ENCODE measurements around the gene LHFPL2.

LHFPL2 gene

GRCh38 chr5:78497573-78498533 is 150.7 kb downstream of the LHFPL2 start:
- TF ChIP-seq MAX (IDR thresholded peaks at IDR 0.05; ENCODE audit: low read depth, low read length) (no peak), MYC (IDR thresholded peaks at IDR 0.05; ENCODE audit: low read depth, low read length) (no peak), POLR2A (IDR thresholded peaks at IDR 0.05; ENCODE audit: extremely low read depth, insufficient read length) (no peak), CTCF (IDR thresholded peaks at IDR 0.05; ENCODE audit: low read depth, low read length) (no peak)
- no peak for DNase-seq (ENCODE audit: low read depth)
- H3K4me3 ChIP-seq (ENCODE audit: low read depth, low read length) = no peak overlapping the region

- H3K4me3 ChIP-seq (ENCODE audit: low read depth, low read length) = no peak overlapping the region
- no peak for DNase-seq (ENCODE audit: low read depth)
- no peak for TF ChIP-seq MYC (IDR thresholded peaks at IDR 0.05; ENCODE audit: low read depth, low read length)
- TF ChIP-seq MAX (IDR thresholded peaks at IDR 0.05; ENCODE audit: low read depth, low read length) = no peak
- no peak for TF ChIP-seq CTCF (IDR thresholded peaks at IDR 0.05; ENCODE audit: low read depth, low read length)
- no peak for TF ChIP-seq POLR2A (IDR thresholded peaks at IDR 0.05; ENCODE audit: extremely low read depth, insufficient read length)
Measured at GRCh38 chr5:78496373-78496772, 152.2 kb downstream of the LHFPL2 start.

GRCh38 chr5:78495800-78496199 is 152.8 kb downstream of the LHFPL2 start:
- no peak for DNase-seq (ENCODE audit: low read depth)
- no peak overlapping the region for H3K4me3 ChIP-seq (ENCODE audit: low read depth, low read length)
- TF ChIP-seq CTCF (IDR thresholded peaks at IDR 0.05; ENCODE audit: low read depth, low read length) (no peak), MAX (IDR thresholded peaks at IDR 0.05; ENCODE audit: low read depth, low read length) (no peak), MYC (IDR thresholded peaks at IDR 0.05; ENCODE audit: low read depth, low read length) (no peak), POLR2A (IDR thresholded peaks at IDR 0.05; ENCODE audit: extremely low read depth, insufficient read length) (no peak)

GRCh38 chr5:78492650-78493049 is 155.9 kb downstream of the LHFPL2 start:
- H3K4me3 ChIP-seq (ENCODE audit: low read depth, low read length) = no peak overlapping the region
- DNase-seq (ENCODE audit: low read depth) = no peak
- TF ChIP-seq CTCF (IDR thresholded peaks at IDR 0.05; ENCODE audit: low read depth, low read length) = no peak
- no peak for TF ChIP-seq MYC (IDR thresholded peaks at IDR 0.05; ENCODE audit: low read depth, low read length)
- no peak for TF ChIP-seq POLR2A (IDR thresholded peaks at IDR 0.05; ENCODE audit: extremely low read depth, insufficient read length)
- TF ChIP-seq MAX (IDR thresholded peaks at IDR 0.05; ENCODE audit: low read depth, low read length) = no peak

- no peak overlapping the region for H3K4me3 ChIP-seq (ENCODE audit: low read depth, low read length)
- TF ChIP-seq MAX (IDR thresholded peaks at IDR 0.05; ENCODE audit: low read depth, low read length) (no peak), MYC (IDR thresholded peaks at IDR 0.05; ENCODE audit: low read depth, low read length) (no peak), POLR2A (IDR thresholded peaks at IDR 0.05; ENCODE audit: extremely low read depth, insufficient read length) (no peak), CTCF (IDR thresholded peaks at IDR 0.05; ENCODE audit: low read depth, low read length) (no peak)
- DNase-seq (ENCODE audit: low read depth) = no peak
Measured at GRCh38 chr5:78492224-78492623, 156.3 kb downstream of the LHFPL2 start.
